ENCODE results near the gene BCL6. TPM values are rescaled to one million over a fixed set of nuclear protein-coding genes. Genes with fewer than 3 reads are reported as not detected.

The BCL6 gene
- total and polyA plus RNA-seq, 2 donors (not counting 3 experiments of a cell fraction or from before 2014, with no cell fraction given), result 6.9 to 12.1 TPM

DNA sequence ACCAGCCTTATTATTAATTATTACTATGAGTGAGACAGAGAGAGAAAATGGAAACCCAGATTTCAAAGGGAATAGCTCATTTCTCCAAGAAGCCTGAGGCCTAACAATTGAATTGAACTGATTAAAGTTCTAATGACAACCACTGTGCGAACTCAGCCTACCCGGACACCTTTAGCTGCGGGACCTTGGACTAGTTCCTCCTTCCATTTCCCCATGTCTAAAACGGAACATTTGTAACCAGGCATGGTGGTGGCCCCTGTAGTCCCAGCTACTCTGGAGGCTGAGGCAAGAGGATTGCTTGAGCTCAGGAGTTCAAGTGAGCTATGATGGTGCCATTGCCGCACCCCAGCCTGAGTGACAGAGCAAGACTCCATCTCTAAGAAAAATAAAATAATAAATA lies 26.5 kb downstream of the BCL6 start:
- no peaks in the 10 kb centered on the region for H3K9me3 ChIP-seq (replicated peaks; ENCODE audit: control insufficient read depth, insufficient read depth, low read length)
- H3K27me3 ChIP-seq (ENCODE audit: control insufficient read depth in 2 of 2, insufficient read depth in 2 of 2, low read length in 2 of 2), result no peaks in the 10 kb centered on the region
- FAIRE-seq, result no peak
- dilution Hi-C loops (cut with MboI; ENCODE audit: extremely low pct_ligation_motif_present, low sequenced_read_pairs) (no loop called here), intact Hi-C loops (cut with micrococcal nuclease) (no loop called here)
- no peak overlapping the region for H3K4me3 ChIP-seq (replicated peaks in 1 of 3; ENCODE audit: insufficient read depth in 1 of 3, low read depth in 1 of 3, low read length in 3 of 3)
- H3K27ac ChIP-seq (ENCODE audit: insufficient read depth, low read depth, low read length), result no peak overlapping the region
- TF ChIP-seq GATA2 (IDR thresholded peaks at IDR 0.05; ENCODE audit: insufficient read depth, insufficient read length, low read depth, low read length), result no peak
- TF ChIP-seq POLR2A (IDR thresholded peaks at IDR 0.05; ENCODE audit: low read depth, low read length), result no peak
- TF ChIP-seq, protein P1, sequence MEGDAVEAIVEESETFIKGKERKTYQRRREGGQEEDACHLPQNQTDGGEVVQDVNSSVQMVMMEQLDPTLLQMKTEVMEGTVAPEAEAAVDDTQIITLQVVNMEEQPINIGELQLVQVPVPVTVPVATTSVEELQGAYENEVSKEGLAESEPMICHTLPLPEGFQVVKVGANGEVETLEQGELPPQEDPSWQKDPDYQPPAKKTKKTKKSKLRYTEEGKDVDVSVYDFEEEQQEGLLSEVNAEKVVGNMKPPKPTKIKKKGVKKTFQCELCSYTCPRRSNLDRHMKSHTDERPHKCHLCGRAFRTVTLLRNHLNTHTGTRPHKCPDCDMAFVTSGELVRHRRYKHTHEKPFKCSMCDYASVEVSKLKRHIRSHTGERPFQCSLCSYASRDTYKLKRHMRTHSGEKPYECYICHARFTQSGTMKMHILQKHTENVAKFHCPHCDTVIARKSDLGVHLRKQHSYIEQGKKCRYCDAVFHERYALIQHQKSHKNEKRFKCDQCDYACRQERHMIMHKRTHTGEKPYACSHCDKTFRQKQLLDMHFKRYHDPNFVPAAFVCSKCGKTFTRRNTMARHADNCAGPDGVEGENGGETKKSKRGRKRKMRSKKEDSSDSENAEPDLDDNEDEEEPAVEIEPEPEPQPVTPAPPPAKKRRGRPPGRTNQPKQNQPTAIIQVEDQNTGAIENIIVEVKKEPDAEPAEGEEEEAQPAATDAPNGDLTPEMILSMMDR (IDR thresholded peaks at IDR 0.05; ENCODE audit: extremely low read depth in 1 of 2, insufficient read depth in 1 of 2, low read depth in 1 of 2, low read length in 2 of 2), result no peak
- ChIA-PET POLR2A (no interaction called here), CTCF (interaction anchor here (1.0 to 7.9 kb wide), 3 partner anchors 12 to 498 kb away, joined by 3 to 99 read pairs (median 3); no protein-coding TSS in a partner anchor)
- no peak overlapping the region for H2AFZ ChIP-seq (ENCODE audit: low read depth, low read length)
- no peak for DNase-seq (ENCODE audit: low read depth, low spot score)
- no peaks in the 10 kb centered on the region for H3K79me2 ChIP-seq (ENCODE audit: control insufficient read depth, insufficient read depth, low read length)
- peaks cover 6 to 13% of the 10 kb centered on the region in 2 experiments for H3K36me3 ChIP-seq (ENCODE audit: control insufficient read depth in 2 of 2, extremely low read depth in 1 of 2, insufficient read depth in 2 of 2, low read length in 2 of 2)
- no peaks in the 10 kb centered on the region for H4K20me1 ChIP-seq (replicated peaks; ENCODE audit: control insufficient read depth, extremely low read depth, insufficient read depth, low read length)
- no peak overlapping the region for H3K9ac ChIP-seq (replicated peaks; ENCODE audit: extremely low read depth, insufficient read depth, low read length)
- no TSS peak for BruUV-seq (replicated peaks)
- no peak overlapping the region for H3K4me2 ChIP-seq (ENCODE audit: insufficient read depth, low read length)
- no peaks in the 10 kb centered on the region for H3K9me1 ChIP-seq (replicated peaks; ENCODE audit: control insufficient read depth, extremely low read depth, insufficient read depth, low read length)
- no peaks in the 10 kb centered on the region for H3K4me1 ChIP-seq (ENCODE audit: control insufficient read depth, extremely low read depth, insufficient read depth, low read length)

DNA sequence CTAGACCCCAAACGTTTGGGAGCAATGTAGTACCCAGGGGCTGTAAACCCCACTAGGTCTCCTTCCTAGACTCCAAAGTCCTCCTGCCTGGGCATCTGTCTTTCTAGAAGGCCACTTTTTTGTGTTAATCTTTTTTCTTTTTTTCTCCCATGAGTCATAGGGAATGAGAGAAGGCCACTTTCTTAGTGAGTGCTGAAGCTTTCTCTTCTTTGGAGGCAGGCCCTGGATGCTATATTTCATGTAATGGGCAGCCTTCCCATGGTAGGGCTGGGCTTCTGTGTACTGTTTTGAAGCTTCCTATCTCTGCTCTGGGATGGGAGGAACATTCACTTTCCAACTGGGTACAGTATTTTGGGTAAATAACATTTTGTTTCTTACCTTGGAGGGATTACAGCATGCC lies 27.7 kb downstream of the BCL6 start:
- Histone ChIP-seq H3K4me1 (ENCODE audit: control insufficient read depth, extremely low read depth, insufficient read depth, low read length) (no peaks in the 10 kb centered on the region), H3K9ac (replicated peaks; ENCODE audit: extremely low read depth, insufficient read depth, low read length) (no peak overlapping the region), H3K27me3 (ENCODE audit: control insufficient read depth in 2 of 2, insufficient read depth in 2 of 2, low read length in 2 of 2) (no peaks in the 10 kb centered on the region), H3K36me3 (ENCODE audit: control insufficient read depth in 2 of 2, extremely low read depth in 1 of 2, insufficient read depth in 2 of 2, low read length in 2 of 2) (peaks cover 4 to 6% of the 10 kb centered on the region in 2 experiments), H4K20me1 (replicated peaks; ENCODE audit: control insufficient read depth, extremely low read depth, insufficient read depth, low read length) (no peaks in the 10 kb centered on the region), H3K79me2 (ENCODE audit: control insufficient read depth, insufficient read depth, low read length) (no peaks in the 10 kb centered on the region), H3K27ac (ENCODE audit: insufficient read depth, low read depth, low read length) (no peak overlapping the region), H2AFZ (ENCODE audit: low read depth, low read length) (no peak overlapping the region), H3K4me3 (replicated peaks in 1 of 3; ENCODE audit: insufficient read depth in 1 of 3, low read depth in 1 of 3, low read length in 3 of 3) (no peak overlapping the region), H3K9me3 (replicated peaks; ENCODE audit: control insufficient read depth, insufficient read depth, low read length) (no peaks in the 10 kb centered on the region), H3K4me2 (ENCODE audit: insufficient read depth, low read length) (no peak overlapping the region), H3K9me1 (replicated peaks; ENCODE audit: control insufficient read depth, extremely low read depth, insufficient read depth, low read length) (no peaks in the 10 kb centered on the region)
- FAIRE-seq, result no peak
- ChIA-PET POLR2A (no interaction called here), CTCF (interaction anchor here (1.1 to 7.9 kb wide), 3 partner anchors 19 to 497 kb away, joined by 4 to 99 read pairs (median 6); no protein-coding TSS in a partner anchor)
- DNase-seq (ENCODE audit: low read depth, low spot score), result no peak
- no TSS peak for BruUV-seq (replicated peaks)
- TF ChIP-seq MYC (IDR thresholded peaks at IDR 0.05; ENCODE audit: low read depth, low read length), result no peak
- no peak for TF ChIP-seq JUN (IDR thresholded peaks at IDR 0.05; ENCODE audit: borderline replicate concordance, insufficient read depth, insufficient read length, low read depth)
- TF ChIP-seq, protein P2, sequence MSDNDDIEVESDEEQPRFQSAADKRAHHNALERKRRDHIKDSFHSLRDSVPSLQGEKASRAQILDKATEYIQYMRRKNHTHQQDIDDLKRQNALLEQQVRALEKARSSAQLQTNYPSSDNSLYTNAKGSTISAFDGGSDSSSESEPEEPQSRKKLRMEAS (IDR thresholded peaks at IDR 0.05; ENCODE audit: insufficient read depth, insufficient read length), result no peak
- no peak for TF ChIP-seq EZH2 (IDR thresholded peaks at IDR 0.05; ENCODE audit: borderline replicate concordance, low read depth, low read length, severe bottlenecking)
- TF ChIP-seq, protein P1 (IDR thresholded peaks at IDR 0.05; ENCODE audit: extremely low read depth in 1 of 2, insufficient read depth in 1 of 2, low read depth in 1 of 2, low read length in 2 of 2), result no peak
- no peak for TF ChIP-seq POLR2A (IDR thresholded peaks at IDR 0.05; ENCODE audit: low read depth, low read length)
- TF ChIP-seq POLR2AphosphoS5 (IDR thresholded peaks at IDR 0.05; ENCODE audit: insufficient read depth, low read depth, low read length), result no peak
- no peak for TF ChIP-seq FOS (IDR thresholded peaks at IDR 0.05; ENCODE audit: borderline replicate concordance, insufficient read depth, low read length)
- TF ChIP-seq GATA2 (IDR thresholded peaks at IDR 0.05; ENCODE audit: insufficient read depth, insufficient read length, low read depth, low read length), result no peak
- intact Hi-C loops (cut with micrococcal nuclease) (no loop called here), dilution Hi-C loops (cut with MboI; ENCODE audit: extremely low pct_ligation_motif_present, low sequenced_read_pairs) (no loop called here)

Data from endothelial cell of umbilical vein (primary cell).